Measurements from ENCODE around the gene TNNI3K. TPM values are rescaled to one million over a fixed set of nuclear protein-coding genes. Genes with fewer than 3 reads are reported as not detected.

Gene TNNI3K
- total RNA-seq, 6 experiments from 2014 or later: 1.0 TPM; not detected in 5

- Histone ChIP-seq H3K9me3 (no peaks in the 10 kb centered on the region), H3K27me3 (no peaks in the 10 kb centered on the region), H3K4me1 (no peaks in the 10 kb centered on the region), H3K27ac (no peak overlapping the region), H3K4me3 (no peak overlapping the region), H3K36me3 (no peaks in the 10 kb centered on the region)
- no CpG with 5 or more reads among the region's 24 CpGs for WGBS (ENCODE audit: insufficient coverage, low coverage, low lambda C conversion rate, missing lambda C conversion rate)
- peak in 1 of 4 donors; percentile 42 for ATAC-seq
- peak; percentile 16 to 43 (median 40) for DNase-seq
- intact Hi-C loops (cut with DNase I): no loop called here
- TF ChIP-seq POLR2A (IDR thresholded peaks at IDR 0.05): no peak
- TF ChIP-seq, protein P1, sequence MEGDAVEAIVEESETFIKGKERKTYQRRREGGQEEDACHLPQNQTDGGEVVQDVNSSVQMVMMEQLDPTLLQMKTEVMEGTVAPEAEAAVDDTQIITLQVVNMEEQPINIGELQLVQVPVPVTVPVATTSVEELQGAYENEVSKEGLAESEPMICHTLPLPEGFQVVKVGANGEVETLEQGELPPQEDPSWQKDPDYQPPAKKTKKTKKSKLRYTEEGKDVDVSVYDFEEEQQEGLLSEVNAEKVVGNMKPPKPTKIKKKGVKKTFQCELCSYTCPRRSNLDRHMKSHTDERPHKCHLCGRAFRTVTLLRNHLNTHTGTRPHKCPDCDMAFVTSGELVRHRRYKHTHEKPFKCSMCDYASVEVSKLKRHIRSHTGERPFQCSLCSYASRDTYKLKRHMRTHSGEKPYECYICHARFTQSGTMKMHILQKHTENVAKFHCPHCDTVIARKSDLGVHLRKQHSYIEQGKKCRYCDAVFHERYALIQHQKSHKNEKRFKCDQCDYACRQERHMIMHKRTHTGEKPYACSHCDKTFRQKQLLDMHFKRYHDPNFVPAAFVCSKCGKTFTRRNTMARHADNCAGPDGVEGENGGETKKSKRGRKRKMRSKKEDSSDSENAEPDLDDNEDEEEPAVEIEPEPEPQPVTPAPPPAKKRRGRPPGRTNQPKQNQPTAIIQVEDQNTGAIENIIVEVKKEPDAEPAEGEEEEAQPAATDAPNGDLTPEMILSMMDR (IDR thresholded peaks at IDR 0.05): no peak
These were observed 230.1 kb downstream of the TNNI3K start for GRCh38 chr1:74465193-74465681.

DNA sequence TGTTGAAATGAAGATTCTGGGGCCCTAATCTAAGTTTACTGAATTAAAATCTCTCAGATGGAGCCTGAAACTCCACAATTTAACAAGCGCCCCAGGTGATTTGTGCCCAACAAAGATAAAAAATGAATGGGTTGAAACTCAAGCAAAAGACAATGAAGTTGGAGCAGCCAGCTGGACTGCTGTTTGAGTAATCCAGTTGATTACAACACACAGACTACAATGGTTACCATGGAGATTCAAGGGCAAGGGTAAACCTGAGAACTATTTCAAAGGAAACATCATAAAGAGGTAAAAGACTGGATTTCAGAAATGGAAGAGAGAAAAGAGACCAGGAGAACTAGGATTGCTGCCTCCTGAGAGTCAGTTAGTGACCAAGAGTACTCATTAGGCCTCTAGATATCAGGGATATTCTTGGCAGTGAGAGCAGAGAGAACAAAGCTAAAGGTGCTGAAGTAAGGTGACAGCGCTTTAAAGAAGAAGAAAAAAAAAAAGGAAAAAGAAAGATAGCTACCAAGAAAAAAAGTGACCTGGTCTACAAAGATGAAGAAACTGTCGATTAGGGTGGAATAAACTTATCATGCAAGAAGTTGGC, 232.7 kb downstream of the TNNI3K start:
- no peaks in the 10 kb centered on the region for H3K9me3 ChIP-seq
- H3K27ac ChIP-seq: no peak overlapping the region
- DNase-seq: no peak
- WGBS (ENCODE audit: insufficient coverage, low coverage, low lambda C conversion rate, missing lambda C conversion rate): 55% methylated on average over 2 of the region's 3 CpGs
- no peak overlapping the region for H3K4me3 ChIP-seq
- H3K36me3 ChIP-seq: no peaks in the 10 kb centered on the region
- TF ChIP-seq, protein P1 (IDR thresholded peaks at IDR 0.05): no peak
- TF ChIP-seq POLR2A (IDR thresholded peaks at IDR 0.05): no peak
- no peaks in the 10 kb centered on the region for H3K4me1 ChIP-seq
- peak in 1 of 4 donors; percentile 26 for ATAC-seq
- intact Hi-C loops (cut with DNase I): no loop called here
- no peaks in the 10 kb centered on the region for H3K27me3 ChIP-seq

DNA sequence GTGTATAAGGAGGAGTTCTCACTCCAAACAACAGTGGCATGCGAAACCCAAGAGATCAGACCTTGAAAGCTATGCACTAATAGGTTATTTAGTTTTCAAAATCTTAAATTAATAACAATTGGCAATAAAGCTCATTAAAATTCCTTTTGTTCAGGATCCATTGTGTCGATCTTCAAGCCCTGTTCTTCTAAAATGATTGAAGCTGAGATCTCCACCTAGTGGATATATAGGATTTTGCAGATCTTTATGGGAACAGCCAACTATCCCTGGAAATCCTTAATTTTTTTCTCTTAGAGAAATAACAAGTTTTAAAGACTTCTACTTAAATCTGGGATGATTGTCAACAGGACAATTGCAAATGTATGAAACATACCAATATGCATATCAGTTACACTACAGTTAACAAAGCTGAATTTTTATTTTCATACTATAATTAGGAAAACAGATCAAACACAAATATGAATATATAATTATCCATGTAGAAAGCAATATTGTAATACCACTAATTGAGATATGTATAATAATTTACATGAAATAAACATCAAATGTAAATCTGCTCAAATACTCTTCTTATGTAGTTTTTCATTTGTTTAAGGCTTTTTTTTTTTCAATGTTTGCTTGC, 233.9 kb downstream of the TNNI3K start:
- peak; percentile 58 to 73 (median 67) for ATAC-seq
- intact Hi-C loops (cut with DNase I): no loop called here
- TF ChIP-seq, protein P1 (IDR thresholded peaks at IDR 0.05): peak; percentile 51 to 68 (median 64)
- no peak for TF ChIP-seq POLR2A (IDR thresholded peaks at IDR 0.05)

GRCh38 chr1:74470251-74470650, 235.1 kb downstream of the TNNI3K start:
- H3K27ac ChIP-seq: no peak overlapping the region
- no peaks in the 10 kb centered on the region for H3K27me3 ChIP-seq
- DNase-seq (no peak), ATAC-seq (no peak)
- no peak for TF ChIP-seq POLR2A (IDR thresholded peaks at IDR 0.05)
- TF ChIP-seq, protein P1 (IDR thresholded peaks at IDR 0.05): no peak
- H3K36me3 ChIP-seq: no peaks in the 10 kb centered on the region
- no peaks in the 10 kb centered on the region for H3K4me1 ChIP-seq
- WGBS (ENCODE audit: insufficient coverage, low coverage, low lambda C conversion rate, missing lambda C conversion rate): 34% methylated on average over 3 of the region's 3 CpGs
- no peak overlapping the region for H3K4me3 ChIP-seq
- intact Hi-C loops (cut with DNase I): no loop called here
- no peaks in the 10 kb centered on the region for H3K9me3 ChIP-seq

More for the DNA sequence above, 233.9 kb downstream of the TNNI3K start:
- Histone ChIP-seq H3K9me3 (no peaks in the 10 kb centered on the region), H3K27ac (no peak overlapping the region), H3K27me3 (no peaks in the 10 kb centered on the region), H3K4me3 (no peak overlapping the region), H3K36me3 (no peaks in the 10 kb centered on the region), H3K4me1 (no peaks in the 10 kb centered on the region)
- no peak for DNase-seq
- WGBS (ENCODE audit: insufficient coverage, low coverage, low lambda C conversion rate, missing lambda C conversion rate): 5% methylated on average over 2 of the region's 2 CpGs

Measured in right lobe of liver (tissue), 6 donors.